ENCODE results near the gene TRIP11.
"Not testable (repeated sequence)": the region's sequence is repeated elsewhere in the genome, so short reads cannot be mapped to it uniquely, and the experiment has no call there.

TRIP11 gene

DNA sequence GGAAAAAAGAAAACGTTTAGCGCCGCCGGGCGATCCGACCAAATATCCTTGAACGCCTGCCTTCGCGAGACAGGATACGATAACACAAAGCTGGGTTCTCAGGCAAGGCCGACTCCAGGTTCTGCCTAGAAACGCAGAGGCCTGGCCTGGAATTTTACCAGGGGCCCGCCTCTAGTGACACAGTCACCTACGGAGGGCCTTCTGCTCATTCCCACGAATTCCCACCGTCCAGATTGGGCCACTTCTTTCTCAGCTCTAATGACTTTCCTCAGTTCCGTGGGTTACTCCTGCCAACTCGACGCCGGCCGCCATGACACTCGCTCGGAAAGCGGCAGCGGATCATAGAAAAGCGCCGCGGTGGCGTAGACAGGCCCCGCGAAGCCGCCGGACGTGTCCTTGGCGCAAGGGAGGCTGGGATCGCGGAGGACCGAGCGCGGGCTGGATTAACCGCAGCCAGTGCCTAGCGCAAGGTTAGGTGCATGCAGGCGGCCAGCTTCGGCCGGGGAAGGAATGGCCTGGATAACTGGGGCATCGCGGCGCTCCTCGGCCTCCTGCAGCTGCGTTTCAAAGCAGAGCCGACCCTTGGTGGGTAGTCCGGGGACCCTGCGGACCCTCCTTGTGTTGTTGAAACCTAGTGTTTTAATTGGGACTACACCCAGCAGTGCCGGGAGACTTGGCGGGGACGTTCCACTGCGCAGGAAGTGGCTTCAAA is at the start of gene TRIP11:
Gene TRIP11, minus strand, starts transcription at position 341 of the 712 bp plus-strand sequence. CDS start 374 bp downstream, outside the sequence.
- peak; percentile 95 to 98 (median 98) for DNase-seq

DNA sequence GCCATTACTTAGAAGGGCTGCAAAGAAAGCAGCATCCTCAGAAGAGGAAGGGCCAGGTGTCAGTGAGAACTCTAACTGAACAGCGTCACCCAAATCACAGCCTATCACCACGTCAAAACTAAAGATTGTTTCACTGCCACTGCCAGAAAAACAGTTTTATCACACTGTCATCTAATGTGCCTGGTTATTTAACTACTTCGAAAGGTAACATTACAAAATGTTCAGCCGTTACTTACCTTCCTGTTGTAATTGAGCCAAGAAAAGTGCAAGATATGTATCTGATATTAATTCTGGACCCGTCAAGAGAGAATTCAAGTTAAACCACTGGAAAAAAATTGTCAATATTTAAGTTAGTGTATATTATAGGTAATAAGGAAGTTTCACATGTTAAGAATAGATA is 48.6 kb upstream of the TRIP11 start:
- DNase-seq: no peak

DNA sequence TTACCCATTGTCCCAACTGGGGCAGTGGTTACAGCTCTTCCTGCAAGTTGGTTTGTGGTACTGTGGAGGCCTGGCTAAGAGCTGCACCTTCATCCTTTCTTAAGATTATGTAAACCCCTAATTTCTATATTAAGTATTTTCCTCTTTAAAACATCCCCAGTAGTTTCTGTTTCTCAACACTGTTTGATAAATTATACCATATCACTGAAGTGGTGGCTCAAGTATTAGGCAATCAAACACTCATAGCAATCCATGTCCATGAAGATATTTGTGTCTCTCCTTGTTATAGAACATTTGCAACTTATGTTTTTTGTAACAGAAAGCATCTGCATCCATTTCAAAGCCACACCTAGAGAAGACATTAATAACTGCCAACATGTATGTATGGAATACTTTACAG is 34.7 kb upstream of the TRIP11 start:
- DNase-seq: no peak

DNA sequence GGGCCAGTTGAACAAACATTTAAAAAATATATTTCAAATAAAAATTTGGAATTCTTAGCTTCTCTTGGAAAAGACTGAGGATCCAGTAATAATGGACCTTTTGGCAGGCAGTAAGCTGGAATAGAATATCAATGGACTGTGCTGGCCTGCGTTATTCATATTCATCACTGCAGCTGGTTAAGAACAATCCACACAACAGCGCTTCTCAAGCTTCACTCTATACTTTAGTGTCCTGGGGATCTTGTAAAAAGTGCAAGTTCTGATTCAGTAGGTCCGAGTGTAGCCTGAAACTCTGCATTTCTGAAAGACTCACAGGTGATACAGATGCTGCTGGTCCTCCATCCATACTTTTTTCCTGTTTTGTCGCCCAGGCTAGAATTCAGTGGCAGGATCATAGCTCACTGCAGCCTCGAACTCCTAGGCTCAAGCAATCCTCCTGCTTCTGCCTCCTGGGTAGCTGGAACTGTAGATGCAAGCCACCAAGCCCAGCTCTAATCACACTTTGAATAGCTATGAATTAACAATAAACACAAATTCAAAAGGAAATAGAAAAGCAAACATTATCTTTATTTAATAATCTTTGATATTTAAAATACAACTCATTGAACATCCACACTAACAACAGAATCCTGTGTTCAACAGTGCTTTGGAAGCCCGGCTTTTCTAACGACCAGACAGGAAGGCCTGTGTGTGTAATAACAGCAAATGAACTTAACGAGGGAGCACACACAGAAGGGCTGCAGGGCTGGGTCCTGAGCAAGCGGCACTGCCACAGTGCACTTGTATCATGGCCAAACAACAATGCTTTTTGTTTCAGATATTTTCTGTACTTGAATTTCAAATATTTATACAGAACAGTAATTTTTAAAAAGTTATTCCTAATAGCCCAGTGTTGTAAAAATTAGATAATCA is 18.4 kb upstream of the TRIP11 start:
- no peak for DNase-seq

DNA sequence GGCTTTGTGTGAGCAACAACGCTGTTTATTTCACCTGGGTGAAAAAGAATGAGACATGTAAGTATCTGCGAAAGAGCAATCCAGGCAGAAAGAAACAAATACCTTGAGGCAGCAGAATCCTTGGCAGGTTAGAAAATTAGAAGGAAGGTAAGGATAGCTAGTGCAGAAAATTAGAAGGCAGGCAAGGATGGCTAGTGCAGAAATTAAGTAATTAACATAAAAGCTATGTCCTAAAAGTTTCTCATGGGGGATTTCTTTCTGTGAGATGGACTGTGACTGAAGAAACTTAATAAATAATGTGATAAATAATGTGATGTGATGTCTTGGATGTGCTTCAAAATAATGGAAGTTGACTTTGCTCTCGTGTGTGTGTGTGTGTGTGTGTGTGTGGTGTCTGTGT is 9.9 kb upstream of the TRIP11 start:
- DNase-seq: no peak

DNA sequence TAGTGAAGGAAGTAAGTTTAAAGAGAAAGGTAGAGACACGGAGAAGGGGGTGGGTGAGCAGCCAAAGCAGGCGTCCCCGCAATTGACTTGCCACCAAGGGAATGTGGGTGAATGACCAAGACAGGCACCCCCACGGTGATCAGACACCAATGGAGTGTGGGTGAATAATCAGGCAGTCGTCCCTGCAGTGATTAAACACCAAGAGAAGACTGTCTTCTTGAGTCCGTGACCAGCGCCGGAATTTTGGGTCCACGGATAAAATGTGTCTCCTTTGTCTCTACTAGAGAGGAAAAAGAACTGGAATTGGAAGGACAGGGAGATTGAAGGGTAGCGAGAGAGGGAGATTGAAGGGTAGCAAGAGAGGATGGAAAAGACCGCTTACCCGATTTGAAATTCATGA is 9.4 kb upstream of the TRIP11 start:
- not testable (repeated sequence) for DNase-seq

DNA sequence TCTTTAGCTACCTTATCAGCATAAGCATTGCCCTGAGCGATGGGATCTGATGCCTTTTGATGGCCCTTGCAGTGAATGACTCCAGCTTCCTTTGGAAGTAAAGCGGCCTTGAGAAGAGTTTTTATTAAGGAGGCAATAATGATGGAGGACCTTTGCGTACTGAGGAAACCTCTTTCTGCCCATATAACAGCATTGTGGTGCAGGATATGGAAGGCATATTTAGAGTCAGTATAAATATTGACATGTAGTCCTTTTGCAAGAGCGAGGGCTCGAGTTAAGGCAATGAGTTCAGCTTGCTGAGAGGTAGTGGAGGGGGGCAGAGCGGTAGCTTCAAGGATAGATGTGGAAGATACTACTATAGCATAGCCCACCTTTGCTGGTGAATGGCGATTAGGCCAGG is 6.0 kb upstream of the TRIP11 start:
- DNase-seq: not testable (repeated sequence)

DNA sequence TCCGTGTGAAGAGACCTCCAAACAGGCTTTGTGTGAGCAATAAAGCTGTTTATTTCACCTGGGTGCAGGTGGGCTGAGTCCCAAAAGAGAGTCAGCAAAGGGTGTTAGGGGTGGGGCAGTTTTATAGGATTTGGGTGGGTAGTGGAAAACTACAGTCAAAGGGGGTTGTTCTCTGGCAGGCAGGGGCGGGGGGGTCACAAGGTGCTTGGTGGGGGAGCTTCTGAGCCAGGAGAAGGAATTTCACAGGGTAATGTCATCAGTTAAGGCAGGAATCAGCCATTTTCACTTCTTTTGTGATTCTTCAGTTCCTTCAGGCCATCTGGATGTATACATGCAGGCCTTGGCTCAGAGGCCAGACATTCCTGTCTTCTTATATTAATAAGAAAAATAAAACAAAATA is 1.9 kb upstream of the TRIP11 start:
- DNase-seq: not testable (repeated sequence)

DNA sequence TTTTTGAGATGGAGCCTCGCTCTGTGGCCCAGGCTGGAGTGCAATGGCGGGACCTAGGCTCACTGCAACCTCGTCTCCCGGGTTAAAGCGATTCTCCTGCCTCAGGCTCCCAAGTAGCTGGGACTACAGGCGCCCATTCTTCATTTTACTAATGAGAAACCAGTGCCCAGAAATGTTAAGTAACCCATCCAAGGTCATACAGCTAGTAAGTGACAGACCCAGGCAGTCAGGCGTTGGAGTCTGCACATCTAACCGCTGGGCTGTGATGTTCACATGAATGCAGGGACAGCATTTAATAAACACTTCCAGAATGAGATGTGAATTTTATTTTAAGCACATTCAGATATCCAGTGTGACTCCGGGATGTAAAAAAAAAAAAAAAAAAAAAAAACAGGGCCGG is 1.3 kb upstream of the TRIP11 start:
- DNase-seq: no peak

DNA sequence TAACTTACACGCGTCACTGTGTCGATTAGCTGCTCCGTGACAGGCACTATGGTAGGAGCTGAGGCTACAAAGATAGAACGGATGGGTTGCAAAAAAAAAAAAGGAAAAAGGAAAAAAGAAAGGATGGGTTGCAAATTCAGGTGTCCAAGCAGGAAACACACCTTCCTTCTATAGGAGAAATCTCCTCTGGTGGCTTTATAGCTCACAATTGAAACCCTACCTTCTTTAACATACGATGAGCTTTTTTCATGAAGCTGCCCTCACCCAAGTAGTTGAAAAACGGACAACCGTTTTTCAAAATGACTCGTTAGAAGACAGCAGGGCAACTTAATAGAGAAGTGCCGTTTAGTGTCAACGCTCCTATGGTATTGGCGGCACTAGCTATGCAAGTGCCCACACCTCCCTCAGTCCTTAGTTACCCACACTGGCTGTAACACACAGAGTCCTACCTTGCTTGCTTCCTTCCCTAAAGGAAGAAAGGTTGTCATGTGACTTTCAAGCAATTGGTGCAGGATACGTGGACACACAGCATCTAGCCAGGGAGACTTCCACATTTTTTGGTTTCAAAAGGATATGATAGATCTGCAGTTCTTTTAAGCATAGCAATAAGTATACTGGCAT is 682 bp upstream of the TRIP11 start:
- DNase-seq: peak; percentile 15 to 49 (median 22)

DNA sequence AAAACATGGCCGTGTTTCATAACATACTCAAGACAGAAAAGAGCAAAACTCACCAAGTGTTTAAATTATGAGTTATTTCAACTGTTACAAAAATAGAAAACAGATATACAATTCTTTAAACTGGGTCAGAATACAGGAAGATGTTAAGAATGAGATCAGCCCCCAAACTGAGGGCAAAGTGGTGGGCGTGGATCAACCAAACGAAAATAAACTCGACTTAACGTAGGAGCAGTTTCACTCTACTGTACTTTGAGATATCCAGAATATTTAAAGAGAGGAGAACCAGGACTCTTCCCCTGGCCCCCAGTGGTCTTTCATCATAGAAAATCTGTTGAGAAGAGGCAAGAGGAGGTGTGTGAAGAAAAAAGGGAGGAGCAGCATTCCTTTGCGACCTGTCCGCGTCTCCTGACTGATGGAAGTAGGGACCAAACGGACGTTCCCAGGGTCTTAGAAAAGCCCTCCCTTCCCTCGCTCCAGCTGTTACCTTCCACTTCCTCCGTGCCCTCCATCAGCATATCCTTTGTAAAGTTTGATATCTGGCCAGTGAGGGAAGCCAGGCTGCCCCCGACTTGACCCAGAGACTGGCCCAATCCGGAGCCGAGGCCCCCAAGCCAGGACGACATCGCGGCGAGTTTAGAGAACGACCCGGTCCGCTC is 668 bp downstream of the TRIP11 start:
- DNase-seq: peak; percentile 49 to 62 (median 54)

DNA sequence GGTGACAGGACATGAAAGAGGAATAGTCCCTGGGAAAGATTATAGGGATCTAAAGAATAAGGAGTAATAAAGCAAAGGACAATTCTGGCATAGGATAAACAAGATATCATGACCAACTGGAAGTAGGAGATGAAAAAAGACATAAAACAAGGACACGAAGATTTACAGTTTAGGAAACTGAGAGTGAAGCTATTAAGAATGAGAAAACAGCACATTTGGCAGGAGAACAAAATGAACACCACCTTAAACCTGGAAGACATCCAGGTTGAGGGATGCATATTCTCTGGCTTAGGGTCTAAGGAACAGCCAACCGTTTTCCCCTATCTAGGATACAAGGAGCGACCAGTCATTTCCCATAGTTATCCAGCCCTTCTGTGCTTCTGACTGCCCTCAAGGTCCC is 1.9 kb downstream of the TRIP11 start:
- DNase-seq: no peak

DNA sequence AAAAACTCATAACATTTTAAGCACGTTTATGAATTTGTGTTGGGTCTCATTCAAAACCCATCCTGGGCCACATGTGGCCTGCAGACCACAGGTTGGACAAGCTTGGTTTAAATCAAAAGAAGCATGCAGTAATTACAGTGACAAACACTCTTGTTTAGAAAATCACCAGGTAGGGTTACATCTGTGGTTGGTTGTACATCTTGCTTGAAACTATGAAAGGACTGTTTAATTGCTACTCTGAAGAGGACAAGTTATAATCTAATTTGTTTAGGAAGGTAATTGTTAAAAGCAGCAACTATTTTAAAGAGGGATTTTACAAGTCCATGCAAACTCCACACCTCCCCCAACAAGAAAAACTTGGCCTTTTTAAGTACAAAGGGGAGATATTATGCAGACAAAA is 4.0 kb downstream of the TRIP11 start:
- no peak for DNase-seq

DNA sequence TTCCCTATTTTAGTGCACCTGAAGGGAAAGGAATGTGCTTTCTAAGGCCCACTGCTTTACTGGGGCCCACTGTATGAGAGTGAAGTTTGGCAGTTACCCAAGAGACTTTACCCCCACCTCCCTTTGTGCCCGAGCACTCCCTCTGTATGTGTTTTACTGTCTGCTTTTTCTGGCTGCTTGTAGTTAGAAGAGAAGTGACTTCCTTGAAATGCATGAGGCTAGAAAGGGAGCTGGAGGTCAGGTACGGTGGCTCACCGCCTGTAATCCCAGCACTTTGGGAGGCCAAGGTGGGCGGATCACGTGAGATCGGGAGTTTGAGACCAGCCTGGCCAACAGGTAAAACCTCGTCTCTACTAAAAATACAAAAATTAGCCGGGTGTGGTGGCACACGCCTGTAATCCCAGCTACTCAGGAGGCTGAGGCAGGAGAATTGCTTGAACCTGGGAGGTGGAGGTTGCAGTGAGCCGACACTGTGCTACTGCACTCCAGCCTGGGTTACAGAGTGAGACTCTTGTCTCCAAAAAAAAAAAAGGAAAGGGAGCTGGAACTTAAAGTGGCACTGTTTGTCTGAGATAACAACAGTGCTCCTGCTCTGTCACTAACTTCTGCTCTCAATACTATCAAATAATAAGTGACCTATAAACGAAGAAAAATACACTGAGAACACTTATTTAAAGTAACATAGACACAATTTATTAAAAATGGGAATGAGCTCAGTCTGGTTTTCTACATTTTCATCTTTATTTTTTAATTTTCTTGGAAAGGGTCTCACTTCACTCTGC is 5.8 kb downstream of the TRIP11 start:
- no peak for DNase-seq

DNA sequence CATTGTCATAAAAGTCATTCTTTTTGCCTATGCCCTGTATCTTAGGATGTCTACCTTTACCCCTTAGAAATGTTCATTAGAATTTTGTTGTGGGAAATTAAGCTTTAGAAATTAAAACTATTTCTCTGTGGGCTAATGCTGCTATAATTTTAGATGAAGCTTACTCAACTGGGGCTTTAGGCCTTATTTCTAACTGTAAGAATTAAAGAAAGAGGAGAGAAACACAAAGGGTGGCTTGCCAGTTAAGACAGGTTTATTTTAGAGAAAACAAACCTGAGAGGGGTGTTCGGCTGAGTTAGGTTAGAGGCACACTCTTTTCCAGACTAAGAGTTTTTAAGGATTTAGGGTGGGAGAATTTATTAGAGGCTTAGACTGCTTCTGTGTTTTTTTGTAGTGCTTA is 6.4 kb downstream of the TRIP11 start:
- DNase-seq: no peak

DNA sequence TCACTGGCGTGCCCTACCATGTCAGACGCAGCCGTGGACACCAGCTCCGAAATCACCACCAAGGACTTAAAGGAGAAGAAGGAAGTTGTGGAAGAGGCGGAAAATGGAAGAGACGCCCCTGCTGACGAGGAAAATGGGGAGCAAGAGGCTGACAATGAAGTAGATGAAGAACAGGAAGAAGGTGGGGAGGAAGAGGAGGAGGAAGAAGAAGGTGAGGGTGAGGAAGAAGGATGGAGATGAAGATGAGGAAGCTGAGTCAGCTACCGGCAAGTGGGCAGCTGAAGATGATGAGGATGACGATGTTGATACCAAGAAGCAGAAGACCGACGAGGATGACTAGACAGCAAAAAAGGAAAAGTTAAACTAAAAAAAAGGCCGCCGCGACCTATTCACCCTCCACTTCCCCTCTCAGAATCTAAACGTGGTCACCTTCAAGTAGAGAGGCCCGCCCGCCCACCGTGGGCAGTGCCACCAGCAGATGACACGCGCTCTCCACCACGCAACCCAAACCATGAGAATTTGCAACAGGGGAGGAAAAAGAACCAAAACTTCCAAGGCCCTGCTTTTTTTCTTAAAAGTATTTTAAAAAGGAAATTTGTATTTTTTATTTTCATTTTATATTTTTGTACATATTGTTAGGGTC is 13.2 kb downstream of the TRIP11 start:
- peak; percentile 31 to 39 (median 35) for DNase-seq

DNA sequence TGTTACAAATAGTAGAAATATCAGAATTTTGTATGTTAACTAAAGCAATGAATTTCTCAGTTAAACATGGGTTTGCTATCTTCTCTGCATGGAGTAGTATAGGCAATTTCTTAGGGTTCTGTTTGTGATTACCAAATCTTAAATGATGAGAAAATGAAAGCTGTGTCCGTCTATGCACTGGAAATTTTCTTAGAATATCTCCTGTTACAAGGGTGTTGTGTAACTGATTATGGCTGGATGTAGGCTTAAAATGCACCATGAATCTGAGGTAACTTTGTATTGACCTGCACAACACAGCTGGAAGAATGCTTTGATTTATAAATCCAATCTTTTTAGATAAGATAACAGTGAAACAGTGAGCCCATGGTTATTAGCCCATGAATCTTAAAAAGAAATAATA is 17.8 kb downstream of the TRIP11 start:
- DNase-seq: no peak

DNA sequence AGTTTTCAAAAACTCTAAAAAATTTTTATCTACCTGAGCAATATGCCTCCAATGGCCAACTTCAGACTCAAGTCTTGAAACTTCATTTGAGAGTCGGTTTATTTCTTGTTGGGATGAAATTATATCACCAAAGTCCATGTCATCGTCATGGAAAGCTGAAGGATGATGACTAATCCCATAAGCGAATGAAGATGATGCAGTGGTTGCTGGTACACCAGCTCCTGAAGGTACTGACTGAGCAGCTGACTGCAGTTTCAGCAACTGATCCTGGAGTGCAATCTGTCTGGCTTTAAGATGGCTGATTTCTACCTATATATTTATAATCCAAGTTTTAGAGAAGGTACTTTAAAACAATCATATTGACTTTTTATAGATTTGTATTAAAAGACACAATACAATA is 18.3 kb downstream of the TRIP11 start:
- no peak for DNase-seq

DNA sequence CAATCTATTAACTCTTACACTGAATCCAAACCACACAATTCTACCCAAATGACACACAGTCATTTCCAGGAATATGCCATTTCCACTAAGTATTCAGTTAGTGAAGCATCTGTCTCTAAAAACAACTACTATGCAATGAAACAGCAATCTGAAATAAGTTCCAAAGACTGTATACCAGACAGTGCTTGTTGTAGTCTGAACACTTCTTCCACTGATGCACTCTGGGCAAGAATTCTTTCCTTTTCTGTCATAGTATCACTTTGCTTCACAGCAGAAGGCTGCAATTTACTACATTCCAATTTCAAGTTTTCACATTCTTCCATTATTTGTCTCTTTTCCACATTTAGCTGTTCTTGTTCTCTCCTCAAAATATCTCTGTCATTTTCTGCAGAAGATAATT is 25.8 kb downstream of the TRIP11 start:
- no peak for DNase-seq

DNA sequence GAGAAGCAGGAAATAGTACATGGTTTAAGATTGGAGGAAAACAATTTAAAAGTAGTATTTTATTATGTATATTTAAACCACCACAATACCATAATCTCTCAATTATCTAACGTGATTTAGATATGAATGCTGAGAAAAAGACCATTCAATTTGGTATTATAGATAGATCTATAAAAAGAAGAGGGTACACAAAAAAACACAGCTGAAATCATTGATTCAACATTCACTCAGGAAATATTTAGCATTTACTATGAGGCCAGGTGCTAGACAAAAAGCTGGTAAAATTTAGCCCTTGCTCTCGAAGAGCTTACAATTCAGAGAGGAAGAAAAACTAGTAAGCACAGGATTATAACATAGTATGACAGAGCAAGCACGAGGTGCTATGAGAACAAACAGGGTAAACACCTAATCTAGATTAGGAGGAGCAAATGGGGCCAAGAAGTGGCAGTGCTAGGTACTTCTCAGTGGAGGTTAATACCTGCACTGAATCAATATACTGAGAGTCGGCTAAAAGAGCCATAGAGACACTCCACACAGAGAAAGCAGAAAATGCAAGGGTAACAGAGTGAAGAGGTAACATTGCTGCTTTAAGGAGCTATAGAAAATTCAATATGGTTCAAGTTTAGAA is 27.6 kb downstream of the TRIP11 start:
- DNase-seq: no peak

DNA sequence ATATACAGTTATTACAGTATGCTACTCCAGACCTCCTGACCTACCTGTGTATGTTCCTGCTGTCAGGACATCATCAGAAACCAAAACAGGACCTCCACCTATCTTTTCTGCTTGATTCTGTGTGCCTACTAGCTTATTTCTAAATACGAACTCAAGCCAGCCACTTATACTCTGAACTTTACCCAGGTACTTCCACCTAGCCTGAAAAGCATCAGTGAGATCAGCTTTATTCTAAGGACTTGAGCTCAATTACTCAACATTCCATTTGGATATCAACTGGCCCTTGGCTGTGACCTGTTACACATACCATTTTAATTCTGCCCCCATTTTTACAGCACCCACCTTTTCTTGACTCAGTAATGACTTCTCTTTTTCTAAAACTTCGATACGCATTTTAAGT is 29.2 kb downstream of the TRIP11 start:
- DNase-seq: no peak
